DLD1 (cell line): ENCODE results near the gene LPP.

Experiments
- in situ Hi-C: cut with HindIII; loops from 2 replicates; pipeline ENCODE4 v1.10.0; 2017; ENCODE audit warnings: low sequenced_read_pairs

Gene LPP

DNA sequence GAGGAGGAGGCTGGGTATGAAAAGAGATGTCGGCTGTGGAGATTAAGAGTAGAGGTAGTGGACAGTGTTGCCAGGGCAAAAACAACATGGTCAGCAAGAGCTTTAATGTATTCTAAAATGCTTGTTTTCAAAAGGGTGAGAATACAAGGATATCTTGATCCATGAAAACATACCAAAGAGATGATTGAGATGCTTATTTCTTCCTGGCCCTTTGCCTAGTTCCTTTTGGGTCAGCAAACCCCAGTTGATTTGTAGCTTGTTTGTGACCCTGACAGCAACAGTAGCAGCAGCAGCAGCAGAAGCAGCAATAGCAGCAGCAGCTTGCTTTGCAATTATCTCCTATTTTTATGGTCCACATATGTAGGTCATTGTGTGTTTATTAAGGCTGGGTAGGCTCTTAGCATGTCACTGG is 337.3 kb downstream of the LPP start:
- in situ Hi-C loops = no loop called here

DNA sequence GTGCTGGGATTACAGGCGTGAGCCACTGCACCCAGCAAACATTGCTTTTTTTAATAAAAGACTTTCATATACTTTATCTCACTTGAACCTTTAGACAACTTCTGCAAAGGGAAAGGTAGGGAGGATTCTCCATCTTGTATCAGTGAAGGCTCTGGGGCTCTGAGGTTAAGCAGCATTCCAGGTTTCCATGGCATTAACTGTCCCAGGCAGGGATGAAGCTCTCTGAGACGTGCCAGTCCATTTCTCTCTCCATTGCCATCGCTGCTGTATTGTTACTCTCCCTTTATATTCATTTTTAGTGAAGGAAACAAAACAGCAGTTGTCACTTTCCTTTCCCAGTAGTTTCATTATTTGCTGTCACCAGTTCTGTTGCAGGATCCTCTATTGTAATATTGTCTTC is 342.4 kb downstream of the LPP start:
- in situ Hi-C loops = no loop called here

GRCh38 chr3:188497021-188497420 is 343.1 kb downstream of the LPP start:
- in situ Hi-C loops = no loop called here

DNA sequence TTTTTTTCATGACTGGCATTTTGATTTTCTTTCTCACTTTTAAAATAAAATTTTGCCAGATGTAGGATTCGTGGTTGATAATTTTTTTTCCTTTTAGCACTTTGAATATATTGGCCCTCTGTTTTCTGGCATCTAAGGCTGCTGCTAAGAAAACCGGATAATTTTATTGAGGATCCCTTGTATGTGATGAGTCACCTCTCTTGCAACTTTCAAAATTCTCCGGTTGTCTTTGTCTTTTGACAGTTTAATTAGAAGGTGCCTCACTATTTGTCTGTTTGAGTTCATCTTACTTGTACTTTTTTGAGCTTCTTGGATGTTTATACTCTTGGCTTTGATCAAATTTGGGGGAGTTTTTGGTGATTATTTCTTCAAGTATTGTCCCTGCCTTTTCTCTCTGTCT is 349.7 kb downstream of the LPP start:
- in situ Hi-C loops = no loop called here

- in situ Hi-C loops = no loop called here
Observed at GRCh38 chr3:188505151-188505550, 351.2 kb downstream of the LPP start.

DNA sequence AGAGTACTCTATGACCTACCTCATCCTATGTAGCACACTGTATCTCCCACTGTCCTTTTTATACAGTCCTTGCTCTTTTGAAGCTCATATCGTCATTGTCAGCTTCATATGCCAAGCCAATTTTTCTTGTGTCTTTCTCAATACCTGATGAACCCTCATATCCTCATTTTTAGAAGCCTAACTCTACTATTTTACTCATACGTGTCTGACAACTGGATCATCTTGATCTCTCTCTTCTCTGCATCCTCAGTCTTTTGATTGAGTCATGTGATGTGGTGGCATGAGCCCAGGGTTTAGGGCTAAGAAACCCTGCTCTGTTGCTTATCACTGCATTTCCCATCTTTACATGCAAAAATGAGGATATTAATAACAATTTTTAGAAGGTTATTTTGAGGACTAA is 352.0 kb downstream of the LPP start:
- in situ Hi-C loops = no loop called here

- in situ Hi-C loops = no loop called here
Observed at GRCh38 chr3:188506446-188506845, 352.5 kb downstream of the LPP start.

- in situ Hi-C loops = no loop called here
Observed at GRCh38 chr3:188507244-188507720, 353.3 kb downstream of the LPP start.

- in situ Hi-C loops = no loop called here
Observed at GRCh38 chr3:188508454-188508853, 354.5 kb downstream of the LPP start.

GRCh38 chr3:188509316-188509715 is 355.4 kb downstream of the LPP start:
- in situ Hi-C loops = no loop called here

- in situ Hi-C loops = no loop called here
Observed at GRCh38 chr3:188510366-188510765, 356.4 kb downstream of the LPP start.

GRCh38 chr3:188513662-188514328 is 359.8 kb downstream of the LPP start:
- in situ Hi-C loops = no loop called here

GRCh38 chr3:188516515-188516914 is 362.6 kb downstream of the LPP start:
- in situ Hi-C loops = no loop called here

DNA sequence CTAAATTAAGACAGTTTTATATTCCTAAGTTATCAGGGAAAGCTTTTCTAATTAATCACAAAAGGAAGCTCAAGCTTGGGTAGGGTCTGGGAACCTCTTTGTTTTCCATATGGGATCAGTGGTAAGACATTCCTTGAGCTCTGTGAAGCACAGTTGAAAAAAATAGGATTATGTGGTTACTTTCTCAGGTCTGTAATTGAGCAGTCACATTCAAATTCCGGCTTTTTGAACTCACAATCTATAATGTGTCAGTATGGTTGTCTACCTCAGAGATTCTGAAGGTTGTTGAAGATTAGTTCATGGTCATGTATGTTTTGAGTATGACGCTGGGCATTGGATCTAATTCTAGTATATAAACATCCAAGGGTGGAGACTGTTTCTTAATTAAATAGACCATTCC is 364.5 kb downstream of the LPP start:
- in situ Hi-C loops = no loop called here

GRCh38 chr3:188518835-188519452 is 365.0 kb downstream of the LPP start:
- in situ Hi-C loops = no loop called here

- in situ Hi-C loops = no loop called here
Observed at GRCh38 chr3:188520466-188520865, 366.5 kb downstream of the LPP start.

- in situ Hi-C loops = no loop called here
Observed at GRCh38 chr3:188522115-188522514, 368.2 kb downstream of the LPP start.

GRCh38 chr3:188523291-188523690 is 369.3 kb downstream of the LPP start:
- in situ Hi-C loops = no loop called here

DNA sequence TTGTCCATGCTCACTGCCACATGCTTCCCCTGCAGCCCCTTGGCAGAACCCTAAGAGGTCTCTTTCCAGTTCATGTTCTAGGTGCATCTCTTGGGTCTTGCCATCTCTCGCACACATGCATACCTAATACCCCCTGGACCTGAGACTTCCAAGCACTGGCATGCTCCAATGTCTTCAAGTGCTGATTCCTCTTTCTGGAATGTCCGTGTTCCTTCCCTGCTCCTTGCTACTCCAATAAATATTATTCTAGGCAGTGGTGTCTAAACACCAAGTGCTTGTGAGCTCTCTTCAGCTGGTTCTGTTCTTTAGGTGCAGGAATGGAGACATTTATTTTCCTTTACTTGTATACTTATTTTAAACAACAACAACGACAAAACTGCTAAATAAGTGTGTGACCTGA is 370.1 kb downstream of the LPP start:
- in situ Hi-C loops = no loop called here

DNA sequence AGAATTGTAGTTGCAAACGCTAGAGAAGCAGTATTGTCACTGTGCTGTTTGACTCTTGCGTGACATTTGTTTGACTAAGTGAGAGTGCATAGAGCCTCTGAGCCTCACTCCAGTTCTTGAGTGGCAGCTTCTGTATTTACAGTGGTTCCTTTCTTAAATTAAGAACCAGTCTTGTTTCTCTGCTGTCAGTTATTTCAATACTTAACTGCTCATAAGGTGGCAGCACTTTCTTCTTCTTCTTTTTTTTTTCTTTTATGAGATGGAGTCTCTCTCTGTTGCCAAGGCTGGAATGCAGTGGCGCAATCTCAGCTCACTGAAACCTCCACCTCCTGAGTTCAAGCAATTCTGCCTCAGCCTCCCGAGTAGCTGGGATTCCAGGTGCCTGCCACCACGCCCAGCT is 372.1 kb downstream of the LPP start:
- in situ Hi-C loops = no loop called here

DNA sequence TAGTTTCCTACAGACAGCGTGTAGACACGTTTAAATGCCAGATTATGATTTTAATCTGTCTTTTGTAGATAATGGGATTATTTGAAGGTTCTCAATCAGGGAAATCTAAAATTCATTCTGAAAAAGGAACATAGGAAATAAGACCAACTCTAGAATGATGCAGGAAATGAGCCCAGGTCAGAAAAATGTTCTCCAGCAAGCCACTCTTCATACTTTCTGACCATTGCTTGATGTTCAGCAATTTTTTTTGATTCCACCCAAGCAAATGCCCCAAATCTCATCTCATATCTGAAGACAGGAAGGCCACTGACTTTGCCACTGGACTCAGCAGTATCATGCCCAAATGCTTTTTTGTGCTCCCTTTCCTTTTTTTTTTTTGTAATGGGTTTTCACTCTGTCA is 373.4 kb downstream of the LPP start:
- in situ Hi-C loops = no loop called here

GRCh38 chr3:188528396-188528795 is 374.4 kb downstream of the LPP start:
- in situ Hi-C loops = no loop called here

GRCh38 chr3:188529228-188529627 is 375.3 kb downstream of the LPP start:
- in situ Hi-C loops = no loop called here
